NT2/D1 (cell line): ENCODE measurements around the gene SSUH2.
"Not testable (repeated sequence)": the region's sequence is repeated elsewhere in the genome, so short reads cannot be mapped to it uniquely, and the experiment has no call there.

Source experiments
- DNase-seq: peaks from one replicate; pipeline ENCODE4 v3.0.0-alpha.2; 2011; ENCODE audit warnings: low read depth, low spot score
- H3K27me3 ChIP-seq: 2 replicates; pipeline ENCODE4 v1.6.0; 2011; ENCODE audit warnings: mild to moderate bottlenecking; ENCODE audit not compliant: insufficient read length, insufficient read depth
- H3K36me3 ChIP-seq: 2 replicates; pipeline ENCODE4 v1.6.1; 2011; ENCODE audit warnings: mild to moderate bottlenecking, low read length, mixed read lengths; ENCODE audit not compliant: insufficient read depth, insufficient read length
- H3K4me1 ChIP-seq: 2 replicates; pipeline ENCODE4 v1.5.1; 2011; ENCODE audit not compliant: insufficient read depth, insufficient read length
- H3K4me3 ChIP-seq: 2 replicates; pipeline ENCODE4 v1.5.1; 2011; ENCODE audit warnings: low read depth; ENCODE audit not compliant: insufficient read length
- H3K9ac ChIP-seq: 2 replicates; pipeline ENCODE4 v1.6.0; 2011; ENCODE audit warnings: low read depth; ENCODE audit not compliant: insufficient read length
- H3K9me3 ChIP-seq: 2 replicates; pipeline ENCODE4 v1.5.1; 2011; ENCODE audit warnings: mild to moderate bottlenecking, low read length; ENCODE audit not compliant: insufficient read depth
- SUZ12 ChIP-seq: IDR thresholded peaks from 2 replicates; pipeline ENCODE4 v1.6.1; 2011; ENCODE audit not compliant: insufficient read length, insufficient read depth; ENCODE audit errors: extremely low read depth
- YY1 ChIP-seq: IDR thresholded peaks from 2 replicates; pipeline ENCODE4 v1.6.1; 2011; ENCODE audit not compliant: insufficient read length, insufficient read depth
- ZNF274 ChIP-seq: IDR thresholded peaks from 2 replicates; pipeline ENCODE4 v1.6.1; 2011; ENCODE audit warnings: mild to moderate bottlenecking, low read depth, low read length

The SSUH2 gene

GRCh38 chr3:8656240-8656639, 11.6 kb upstream of the SSUH2 start:
- no peaks in the 10 kb centered on the region for H3K27me3 ChIP-seq
- DNase-seq: no peak
- H3K4me3 ChIP-seq: no peak overlapping the region
- no peak overlapping the region for H3K9ac ChIP-seq
- H3K36me3 ChIP-seq: no peaks in the 10 kb centered on the region
- TF ChIP-seq YY1 (no peak), SUZ12 (no peak), ZNF274 (no peak)
- H3K9me3 ChIP-seq: 0 out of 2 replicates have a peak, but pooled peaks cover 5% of the 10 kb centered on the region
- peaks cover 7% of the 10 kb centered on the region for H3K4me1 ChIP-seq

- no peak for TF ChIP-seq SUZ12
- TF ChIP-seq YY1: no peak
- TF ChIP-seq ZNF274: no peak
- Histone ChIP-seq H3K36me3 (no peaks in the 10 kb centered on the region), H3K4me1 (peaks cover 6% of the 10 kb centered on the region), H3K9ac (no peak overlapping the region), H3K4me3 (no peak overlapping the region), H3K9me3 (0 out of 2 replicates have a peak, but pooled peaks cover 5% of the 10 kb centered on the region), H3K27me3 (no peaks in the 10 kb centered on the region)
- DNase-seq: no peak
Observed at GRCh38 chr3:8655387-8655835, 10.8 kb upstream of the SSUH2 start.

GRCh38 chr3:8654572-8655329, 10.2 kb upstream of the SSUH2 start:
- H3K4me3 ChIP-seq, H3K9ac ChIP-seq, H3K4me1 ChIP-seq, H3K36me3 ChIP-seq, H3K9me3 ChIP-seq, H3K27me3 ChIP-seq, DNase-seq: not testable (repeated sequence)

GRCh38 chr3:8653800-8654408, 9.3 kb upstream of the SSUH2 start:
- Histone ChIP-seq H3K4me3 (no peak overlapping the region), H3K36me3 (no peaks in the 10 kb centered on the region), H3K9ac (no peak overlapping the region), H3K27me3 (no peaks in the 10 kb centered on the region), H3K9me3 (0 out of 2 replicates have a peak, but pooled peaks cover 5% of the 10 kb centered on the region), H3K4me1 (no peaks in the 10 kb centered on the region)
- DNase-seq: no peak
- no peak for TF ChIP-seq ZNF274
- no peak for TF ChIP-seq SUZ12
- TF ChIP-seq YY1: no peak

GRCh38 chr3:8652324-8652987, 7.9 kb upstream of the SSUH2 start:
- Histone ChIP-seq H3K9ac (no peak overlapping the region), H3K4me1 (no peaks in the 10 kb centered on the region), H3K27me3 (peaks cover 2% of the 10 kb centered on the region), H3K4me3 (no peak overlapping the region), H3K9me3 (0 out of 2 replicates have a peak, but pooled peaks cover 5% of the 10 kb centered on the region), H3K36me3 (no peaks in the 10 kb centered on the region)
- TF ChIP-seq ZNF274 (no peak), SUZ12 (no peak)
- no peak for DNase-seq

GRCh38 chr3:8651418-8652323, 7.1 kb upstream of the SSUH2 start:
- no peak for DNase-seq
- H3K4me3 ChIP-seq: no peak overlapping the region
- peaks cover 2% of the 10 kb centered on the region for H3K27me3 ChIP-seq
- TF ChIP-seq YY1: no peak
- no peak for TF ChIP-seq SUZ12
- no peak for TF ChIP-seq ZNF274
- H3K36me3 ChIP-seq: no peaks in the 10 kb centered on the region
- no peak overlapping the region for H3K9ac ChIP-seq
- 0 out of 2 replicates have a peak, but pooled peaks cover 5% of the 10 kb centered on the region for H3K9me3 ChIP-seq
- no peaks in the 10 kb centered on the region for H3K4me1 ChIP-seq
